CD4-positive, alpha-beta memory T cell (primary cell): ENCODE data around the gene IL1RL1. TPM values are rescaled to one million over a fixed set of nuclear protein-coding genes. Genes with fewer than 3 reads are reported as not detected.
A peak's percentile ranks its signal among the peaks of the same experiment; 100 is the strongest.
"Not testable (repeated sequence)": the region's sequence is repeated elsewhere in the genome, so short reads cannot be mapped to it uniquely, and the experiment has no call there.

Experiments used
- CTCF ChIA-PET: fragments of 350-600 bp; sonication (Branson Sonifier 250); formaldehyde crosslinking; loops from one replicate; lab custom pipeline; 2021; ENCODE audit warnings: inconsistent platforms; ENCODE audit not compliant: partially characterized antibody; lab: Charles Lee
- POLR2A ChIA-PET: fragments of 350-600 bp; sonication (Branson Sonifier 250); formaldehyde crosslinking; loops from one replicate; lab custom pipeline; 2021; ENCODE audit not compliant: partially characterized antibody; lab: Charles Lee
- DNase-seq, 5 donors: peaks; one replicate each; pipeline versions ENCODE4 v3.0.0 to v3.0.0-alpha.2; 2020 to 2022; ENCODE audit warnings: mixed read lengths in 1 of 5
- H3K27ac ChIP-seq: one replicate; pipeline ENCODE4 v1.7.0; 2013; ENCODE audit warnings: low read depth, low read length
- H3K27me3 ChIP-seq: 2 replicates; pipeline ENCODE4 v1.7.0; 2013; ENCODE audit warnings: mild to moderate bottlenecking, low read length, moderate library complexity; ENCODE audit not compliant: insufficient read depth
- H3K36me3 ChIP-seq: 2 replicates; pipeline ENCODE4 v1.7.0; 2013; ENCODE audit warnings: mild to moderate bottlenecking, low read length, moderate library complexity; ENCODE audit not compliant: insufficient read depth
- H3K4me1 ChIP-seq: 2 replicates; pipeline ENCODE4 v1.7.0; 2013; ENCODE audit warnings: mild to moderate bottlenecking, low read length, moderate library complexity; ENCODE audit not compliant: insufficient read depth
- H3K4me3 ChIP-seq, 2 donors: one replicate each; pipeline ENCODE4 v1.7.0; 2013; ENCODE audit warnings: low read length in 2 of 2, mild to moderate bottlenecking in 1 of 2
- H3K9me3 ChIP-seq, 2 donors: one replicate each; pipeline ENCODE4 v1.7.0; 2013; ENCODE audit warnings: low read length in 2 of 2, control low read depth in 1 of 2; ENCODE audit not compliant: control insufficient read depth in 1 of 2
- H3K27ac Mint-ChIP-seq, 7 donors: one replicate each; pipeline ENCODE4 v1.8.0; 2020 to 2021; ENCODE audit warnings: mixed read lengths in 7 of 7, mild to moderate bottlenecking in 6 of 7, inconsistent platforms in 3 of 7, moderate library complexity in 3 of 7
- H3K27me3 Mint-ChIP-seq, 2 donors: one replicate each; pipeline ENCODE4 v1.8.0; 2020 to 2021; ENCODE audit warnings: mixed read lengths in 2 of 2
- H3K36me3 Mint-ChIP-seq, 2 donors: one replicate each; pipeline ENCODE4 v1.8.0; 2020 to 2021; ENCODE audit warnings: mixed read lengths in 2 of 2, inconsistent platforms in 1 of 2, mild to moderate bottlenecking in 1 of 2
- H3K4me1 Mint-ChIP-seq, 4 donors: one replicate each; pipeline ENCODE4 v1.8.0; 2020 to 2021; ENCODE audit warnings: mixed read lengths in 4 of 4, mild to moderate bottlenecking in 1 of 4
- H3K4me3 Mint-ChIP-seq, 8 donors: one replicate each; pipeline ENCODE4 v1.8.0; 2020 to 2021; ENCODE audit warnings: mixed read lengths in 8 of 8, mild to moderate bottlenecking in 7 of 8, moderate library complexity in 6 of 8, inconsistent platforms in 3 of 8
- H3K9me3 Mint-ChIP-seq, 8 donors: one replicate each; pipeline ENCODE4 v1.8.0; 2020 to 2021; ENCODE audit warnings: mixed read lengths in 8 of 8, mild to moderate bottlenecking in 5 of 8, inconsistent platforms in 3 of 8, moderate library complexity in 1 of 8
- intact Hi-C: fragments of 100-400 bp; cut with micrococcal nuclease; formaldehyde crosslinking; loops from one replicate; pipeline ENCODE4 v1.15.1; 2023
- polyA plus RNA-seq, 2 donors: library from polyadenylated mRNA; unstranded; fragments of 300-500 nt; fragmentation: Illumina TruSeq; gene quantifications; one replicate each; pipeline ENCODE4 v1.2.3, GENCODE V29; 2021
- total RNA-seq, 2 experiments: library from RNA; stranded (reverse); gene quantifications; one replicate each; pipeline ENCODE4 v1.2.3, GENCODE V29; 2021

IL1RL1 gene
- total and polyA plus RNA-seq, 4 experiments from 2014 or later: 0.26 to 0.33 (median 0.29) TPM; not detected in 1

DNA sequence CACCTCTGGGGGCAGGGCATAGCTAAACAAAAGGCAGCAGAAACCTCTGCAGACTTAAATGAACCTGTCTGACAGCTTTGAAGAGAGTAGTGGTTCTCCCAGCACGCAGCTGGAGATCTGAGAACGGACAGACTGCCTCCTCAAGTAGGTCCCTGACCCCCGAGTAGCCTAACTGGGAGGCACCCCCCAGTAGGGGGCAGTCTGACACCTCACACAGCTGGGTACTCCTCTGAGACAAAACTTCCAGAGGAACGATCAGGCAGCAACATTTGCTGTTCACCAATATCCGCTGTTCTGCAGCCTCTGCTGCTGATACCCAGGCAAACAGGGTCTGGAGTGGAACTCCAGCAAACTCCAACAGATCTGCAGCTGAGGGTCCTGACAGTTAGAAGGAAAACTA, 13.6 kb downstream of the IL1RL1 start:
- H3K4me3 ChIP-seq, H3K27ac Mint-ChIP-seq, H3K27me3 Mint-ChIP-seq, intact Hi-C loops, H3K9me3 ChIP-seq, H3K27ac ChIP-seq, H3K27me3 ChIP-seq, POLR2A ChIA-PET, H3K36me3 Mint-ChIP-seq, H3K4me1 ChIP-seq, H3K36me3 ChIP-seq, H3K4me1 Mint-ChIP-seq: not testable (repeated sequence)
- DNase-seq: peak in 3 of 5 donors; percentile 7 to 32 (median 7)
- Mint-ChIP-seq H3K4me3 (peak overlapping the region in 2 of 8 donors; percentile 13 to 23), H3K9me3 (peaks cover 0 to 10% (median 2%) of the 10 kb centered on the region in 8 donors)
- CTCF ChIA-PET: interaction anchor here (0.9 to 1.4 kb wide), 3 partner anchors 73 to 120 kb away, joined by 3 read pairs; no protein-coding TSS in a partner anchor

- no peak overlapping the region for H3K27ac Mint-ChIP-seq
- intact Hi-C loops: no loop called here
- no peaks in the 10 kb centered on the region for H3K4me1 ChIP-seq
- H3K4me3 Mint-ChIP-seq: no peak overlapping the region
- no peak overlapping the region for H3K27ac ChIP-seq
- ChIA-PET CTCF (interaction anchor here (1.0 kb wide), 1 partner anchor 113 kb away, joined by 3 read pairs; no protein-coding TSS in a partner anchor), POLR2A (no interaction called here)
- H3K36me3 ChIP-seq: no peaks in the 10 kb centered on the region
- no peaks in the 10 kb centered on the region for H3K27me3 ChIP-seq
- no peak overlapping the region for H3K4me3 ChIP-seq
- no peaks in the 10 kb centered on the region for H3K9me3 ChIP-seq
- H3K27me3 Mint-ChIP-seq: peaks cover 1 to 2% of the 10 kb centered on the region in 2 donors
- no peak for DNase-seq
- H3K4me1 Mint-ChIP-seq: no peaks in the 10 kb centered on the region
- H3K36me3 Mint-ChIP-seq: no peaks in the 10 kb centered on the region
- H3K9me3 Mint-ChIP-seq: peaks cover 0 to 6% (median under 1%) of the 10 kb centered on the region in 8 donors
Measured at GRCh38 chr2:102331311-102331980, 20.1 kb downstream of the IL1RL1 start.

GRCh38 chr2:102334486-102334885, 23.1 kb downstream of the IL1RL1 start:
- POLR2A ChIA-PET: no interaction called here
- Histone ChIP-seq H3K4me3 (no peak overlapping the region), H3K27ac (no peak overlapping the region), H3K4me1 (no peaks in the 10 kb centered on the region), H3K36me3 (no peaks in the 10 kb centered on the region), H3K9me3 (no peaks in the 10 kb centered on the region), H3K27me3 (no peaks in the 10 kb centered on the region)
- no peak overlapping the region for H3K4me3 Mint-ChIP-seq
- intact Hi-C loops: no loop called here
- peaks cover 1 to 2% of the 10 kb centered on the region in 2 donors for H3K27me3 Mint-ChIP-seq
- H3K9me3 Mint-ChIP-seq: peaks cover 0 to 1% (median 0%) of the 10 kb centered on the region in 8 donors
- no peak overlapping the region for H3K27ac Mint-ChIP-seq
- CTCF ChIA-PET: no interaction called here
- H3K36me3 Mint-ChIP-seq: no peaks in the 10 kb centered on the region
- peaks cover 0 to 2% (median 0%) of the 10 kb centered on the region in 4 donors for H3K4me1 Mint-ChIP-seq
- DNase-seq: no peak

DNA sequence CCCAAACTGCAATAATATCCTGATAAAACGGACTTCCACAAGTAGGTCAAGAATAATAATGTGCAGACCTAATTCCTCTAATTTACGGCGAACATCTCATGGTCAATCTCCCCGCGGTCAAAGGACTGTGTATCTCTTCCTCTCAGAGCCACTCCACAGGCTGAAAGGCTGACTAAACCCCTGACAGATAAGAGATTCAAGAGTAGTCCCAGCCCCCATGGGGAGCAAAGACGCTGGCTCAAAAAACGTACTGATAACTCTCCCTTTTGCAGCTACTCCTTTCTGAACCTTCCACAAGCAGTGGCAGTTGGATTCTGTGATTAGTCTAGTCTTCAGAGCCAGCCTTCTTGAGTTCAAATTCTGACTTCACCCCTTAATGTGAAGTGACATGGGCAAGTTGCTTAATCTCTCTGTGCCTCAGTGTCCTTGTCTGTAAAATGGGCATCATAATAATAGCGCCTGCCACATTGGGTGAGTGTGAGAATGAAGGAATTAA, 24.6 kb downstream of the IL1RL1 start:
- CTCF ChIA-PET: interaction anchor here (1.2 kb wide), 2 partner anchors 84 to 330 kb away, joined by 3 to 5 read pairs; no protein-coding TSS in a partner anchor
- Mint-ChIP-seq H3K27ac (no peak overlapping the region), H3K4me3 (no peak overlapping the region), H3K27me3 (peaks cover 1 to 2% of the 10 kb centered on the region in 2 donors), H3K36me3 (no peaks in the 10 kb centered on the region), H3K4me1 (peaks cover 0 to 2% (median 0%) of the 10 kb centered on the region in 4 donors), H3K9me3 (peaks cover 0 to 1% (median 0%) of the 10 kb centered on the region in 8 donors)
- intact Hi-C loops: no loop called here
- Histone ChIP-seq H3K4me3 (no peak overlapping the region), H3K4me1 (no peaks in the 10 kb centered on the region), H3K9me3 (no peaks in the 10 kb centered on the region), H3K27ac (no peak overlapping the region), H3K27me3 (no peaks in the 10 kb centered on the region), H3K36me3 (no peaks in the 10 kb centered on the region)
- no peak for DNase-seq
- POLR2A ChIA-PET: interaction anchor here (0.7 kb wide), 1 partner anchor 12 kb away, joined by 3 read pairs; no protein-coding TSS in a partner anchor

DNA sequence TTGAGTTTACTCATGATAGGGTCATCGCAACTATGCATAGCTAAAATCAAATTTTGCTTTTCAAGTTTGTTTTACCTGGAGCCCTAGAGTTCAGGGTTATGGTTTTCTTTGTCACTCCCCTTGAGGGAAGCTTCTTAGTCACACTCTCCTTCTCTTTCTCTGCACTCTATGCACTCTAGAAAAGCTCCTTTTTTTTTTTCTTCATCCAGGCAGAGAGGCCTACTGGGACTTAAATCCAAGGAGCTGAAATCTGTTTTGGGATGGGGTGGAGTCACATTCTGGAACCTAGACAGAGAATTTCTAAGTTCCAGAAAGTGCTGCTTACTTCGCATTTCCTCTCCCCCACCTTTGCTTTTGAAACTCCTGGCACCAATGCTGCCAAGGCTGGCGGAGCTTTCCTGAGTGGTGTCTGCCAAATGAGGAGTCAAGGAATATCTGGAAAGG, 25.2 kb downstream of the IL1RL1 start:
- H3K27me3 Mint-ChIP-seq: peaks cover 0 to 2% of the 10 kb centered on the region in 2 donors
- Histone ChIP-seq H3K4me1 (no peaks in the 10 kb centered on the region), H3K27me3 (no peaks in the 10 kb centered on the region), H3K27ac (no peak overlapping the region), H3K4me3 (no peak overlapping the region), H3K9me3 (no peaks in the 10 kb centered on the region), H3K36me3 (no peaks in the 10 kb centered on the region)
- ChIA-PET CTCF (interaction anchor here (1.2 kb wide), 2 partner anchors 85 to 331 kb away, joined by 3 to 5 read pairs; no protein-coding TSS in a partner anchor), POLR2A (no interaction called here)
- DNase-seq: no peak
- intact Hi-C loops: no loop called here
- H3K4me3 Mint-ChIP-seq: no peak overlapping the region
- H3K36me3 Mint-ChIP-seq: no peaks in the 10 kb centered on the region
- H3K9me3 Mint-ChIP-seq: peaks cover 0 to 1% (median 0%) of the 10 kb centered on the region in 8 donors
- no peak overlapping the region for H3K27ac Mint-ChIP-seq
- peaks cover 0 to 2% (median 0%) of the 10 kb centered on the region in 4 donors for H3K4me1 Mint-ChIP-seq

DNA sequence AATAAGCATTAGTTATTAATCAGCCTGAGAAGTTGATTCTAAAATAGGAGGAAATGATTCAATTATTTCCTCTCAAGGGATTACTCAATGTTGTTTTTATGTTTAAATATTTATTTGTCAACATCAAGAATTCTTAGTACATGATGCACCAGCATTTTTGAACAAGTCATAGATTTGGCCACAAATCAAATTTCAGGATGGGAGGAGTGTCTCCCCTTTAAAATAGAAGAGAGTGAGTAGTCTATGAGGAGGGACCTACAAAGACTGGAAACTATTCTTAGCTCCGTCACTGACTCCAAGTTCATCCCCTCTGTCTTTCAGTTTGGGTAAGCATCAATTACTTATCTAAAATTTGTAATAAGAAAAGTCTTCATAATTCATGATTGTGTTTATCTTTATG, 25.6 kb downstream of the IL1RL1 start:
- H3K9me3 ChIP-seq: no peaks in the 10 kb centered on the region
- Mint-ChIP-seq H3K9me3 (peaks cover 0 to 1% (median 0%) of the 10 kb centered on the region in 8 donors), H3K4me1 (peaks cover 0 to 2% (median 0%) of the 10 kb centered on the region in 4 donors), H3K4me3 (no peak overlapping the region), H3K27me3 (peaks cover 0 to 2% of the 10 kb centered on the region in 2 donors), H3K27ac (no peak overlapping the region), H3K36me3 (no peaks in the 10 kb centered on the region)
- H3K27ac ChIP-seq: no peak overlapping the region
- no peak for DNase-seq
- no peaks in the 10 kb centered on the region for H3K4me1 ChIP-seq
- no peaks in the 10 kb centered on the region for H3K36me3 ChIP-seq
- ChIA-PET POLR2A (no interaction called here), CTCF (interaction anchor here (1.2 kb wide), 2 partner anchors 85 to 331 kb away, joined by 3 to 5 read pairs; no protein-coding TSS in a partner anchor)
- intact Hi-C loops: no loop called here
- no peaks in the 10 kb centered on the region for H3K27me3 ChIP-seq
- no peak overlapping the region for H3K4me3 ChIP-seq
